Fibroblast of mammary gland (primary cell): ENCODE results near the gene DDHD1.
A peak's percentile ranks its signal among the peaks of the same experiment; 100 is the strongest.
"Not testable (repeated sequence)": the region's sequence is repeated elsewhere in the genome, so short reads cannot be mapped to it uniquely, and the experiment has no call there.

Source experiments
- DNase-seq: peaks from one replicate; pipeline ENCODE4 v3.0.0-alpha.2; 2010; ENCODE audit warnings: low read depth
- H3K4me3 ChIP-seq: 2 replicates; pipeline ENCODE4 v1.5.1; 2011; ENCODE audit warnings: low read depth, mild to moderate bottlenecking, low read length, moderate library complexity; ENCODE audit not compliant: control insufficient read depth
- CTCF ChIP-seq: conservative IDR thresholded peaks from 2 replicates; pipeline ENCODE4 v1.5.1; 2011; ENCODE audit warnings: low read depth, low read length, inconsistent platforms; ENCODE audit not compliant: control insufficient read depth, insufficient read depth

DDHD1 gene

DNA sequence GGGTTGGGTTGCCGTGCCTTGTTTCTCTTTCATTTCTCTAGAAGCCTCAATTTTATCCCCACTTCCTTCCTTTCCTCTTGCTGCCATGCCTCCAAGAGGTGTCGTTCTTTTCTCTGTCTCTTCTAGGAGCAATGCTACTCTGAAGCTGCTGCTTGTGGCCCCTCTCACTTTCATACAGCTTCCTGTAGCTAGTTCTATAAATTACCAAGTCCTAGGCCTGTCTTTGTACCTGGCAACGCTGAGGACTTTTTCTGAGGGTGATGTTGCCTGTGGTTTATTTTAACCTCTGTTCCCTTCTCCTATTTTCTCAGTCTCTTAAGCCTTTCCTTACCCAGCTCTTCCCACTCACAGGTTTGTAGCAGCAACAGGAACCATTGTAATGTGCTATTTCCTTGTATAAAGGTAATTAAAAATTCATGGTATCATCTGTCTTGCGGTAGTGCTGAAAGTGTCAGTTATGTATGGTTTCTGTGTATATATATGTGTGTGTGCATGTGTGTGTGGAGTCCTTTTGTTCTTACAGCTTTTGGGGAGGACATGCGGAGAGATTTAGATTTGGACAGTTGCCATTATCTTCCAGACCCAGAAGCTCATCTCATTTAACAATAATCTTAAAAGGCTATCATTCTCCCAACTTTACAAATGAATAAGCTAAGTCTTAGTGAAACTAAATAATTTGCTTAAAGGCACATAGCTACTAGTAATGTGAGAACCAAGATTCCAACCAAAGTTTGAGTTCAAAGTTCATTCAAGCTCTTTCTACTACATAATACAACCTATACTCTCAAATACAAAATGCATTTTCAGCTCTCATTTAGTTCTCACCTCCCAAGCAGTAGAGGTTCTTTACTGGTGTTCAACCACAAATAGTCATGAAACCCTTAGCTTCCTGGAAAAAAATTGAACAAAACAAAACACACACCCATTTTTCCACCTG is 43.8 kb downstream of the DDHD1 start:
- DNase-seq = no peak
- TF ChIP-seq CTCF = no peak
- no peak overlapping the region for H3K4me3 ChIP-seq

DNA sequence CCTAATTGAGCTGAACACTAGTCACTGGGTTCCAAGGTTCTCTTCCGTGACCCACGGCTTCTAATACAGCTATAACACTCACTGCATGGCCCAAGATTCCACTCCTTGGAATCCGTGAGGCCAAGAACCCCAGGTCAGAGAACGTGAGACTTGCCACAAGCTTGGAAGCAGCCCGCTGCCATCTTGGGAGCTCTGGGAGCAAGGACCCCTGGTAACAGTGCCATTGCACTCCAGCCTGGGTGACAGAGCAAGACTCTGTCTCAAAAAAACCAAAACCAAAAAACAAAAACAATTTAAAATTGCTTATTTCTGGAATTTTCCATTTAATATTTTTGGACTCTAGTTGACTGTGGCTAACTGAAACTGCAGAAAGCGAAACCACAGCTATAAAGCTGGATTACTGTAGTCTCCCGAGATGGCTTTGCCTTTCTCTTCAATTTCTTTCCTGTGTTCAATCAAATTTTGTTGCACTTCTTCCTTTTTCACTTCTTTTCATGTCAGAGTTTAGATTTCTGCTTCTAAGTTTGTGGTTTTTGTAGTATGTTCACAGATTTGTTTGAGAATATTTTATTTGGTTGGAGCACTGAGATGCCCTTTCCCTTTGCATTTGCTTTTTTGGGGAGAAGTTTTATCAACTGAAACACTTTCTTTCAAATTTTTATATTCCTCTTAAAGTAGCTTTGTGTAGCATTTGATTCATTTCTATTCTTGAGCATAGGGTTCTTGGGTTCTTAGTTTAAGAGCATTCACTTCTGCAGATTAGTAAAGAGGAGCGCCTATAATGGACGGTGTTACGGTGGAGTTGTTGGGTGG is 44.6 kb downstream of the DDHD1 start:
- no peak overlapping the region for H3K4me3 ChIP-seq
- no peak for DNase-seq
- TF ChIP-seq CTCF = no peak

GRCh38 chr14:53106768-53107167 is 46.4 kb downstream of the DDHD1 start:
- DNase-seq = no peak
- TF ChIP-seq CTCF = no peak
- no peak overlapping the region for H3K4me3 ChIP-seq

DNA sequence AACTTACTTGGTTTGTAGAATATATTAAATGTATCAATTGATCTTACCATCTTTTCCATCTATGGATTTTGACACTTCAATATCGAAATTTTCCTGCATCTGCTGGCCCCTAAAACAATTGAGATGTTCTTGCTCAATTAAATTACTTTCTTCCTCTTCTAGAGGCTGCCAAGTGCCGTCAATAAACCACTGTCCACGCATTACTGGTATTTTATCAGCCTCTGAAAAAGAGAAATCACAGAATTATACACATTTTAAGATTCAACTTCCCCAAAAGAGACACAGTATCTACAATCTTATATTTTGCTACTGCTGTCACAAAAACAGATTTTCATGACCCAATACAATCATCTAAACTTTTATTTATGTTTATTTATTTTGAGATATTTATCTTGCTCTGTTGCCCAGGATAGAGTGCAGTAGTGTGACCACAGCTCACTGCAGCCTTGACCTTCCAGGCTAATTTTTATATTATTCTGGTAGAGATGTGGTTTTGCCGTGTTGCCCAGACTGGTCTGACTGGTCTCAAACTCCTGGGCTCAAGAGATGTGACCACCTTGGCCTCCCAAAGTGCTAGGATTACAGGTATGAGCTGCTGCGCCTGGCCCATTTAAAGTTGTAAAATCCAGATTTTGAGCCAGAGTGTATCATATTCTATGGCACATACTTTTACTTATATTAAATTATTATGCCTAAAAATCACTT is 49.3 kb downstream of the DDHD1 start:
- TF ChIP-seq CTCF = no peak
- no peak overlapping the region for H3K4me3 ChIP-seq
- no peak for DNase-seq

DNA sequence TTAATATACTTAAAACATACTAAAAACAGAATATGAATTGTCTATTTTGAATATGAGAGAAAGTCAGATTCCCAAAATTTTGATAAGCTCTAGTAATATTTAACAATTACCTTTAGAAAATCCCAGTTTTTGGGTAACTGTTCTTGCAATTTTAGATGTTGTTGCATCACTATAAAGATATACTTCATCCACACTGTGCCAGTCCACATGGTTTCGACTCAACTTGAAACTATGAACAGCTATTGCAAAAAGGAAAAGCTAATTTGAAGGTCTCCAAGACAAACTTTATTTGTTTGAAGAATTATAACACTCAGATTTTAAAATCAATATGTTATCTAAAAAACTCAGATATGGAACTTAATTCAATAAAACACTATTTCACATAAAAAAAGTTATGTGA is 59.9 kb downstream of the DDHD1 start:
- DNase-seq = peak; percentile 58
- no peak overlapping the region for H3K4me3 ChIP-seq
- TF ChIP-seq CTCF = no peak

GRCh38 chr14:53090853-53091252 is 62.3 kb downstream of the DDHD1 start:
- H3K4me3 ChIP-seq = no peak overlapping the region
- no peak for TF ChIP-seq CTCF
- DNase-seq = no peak

DNA sequence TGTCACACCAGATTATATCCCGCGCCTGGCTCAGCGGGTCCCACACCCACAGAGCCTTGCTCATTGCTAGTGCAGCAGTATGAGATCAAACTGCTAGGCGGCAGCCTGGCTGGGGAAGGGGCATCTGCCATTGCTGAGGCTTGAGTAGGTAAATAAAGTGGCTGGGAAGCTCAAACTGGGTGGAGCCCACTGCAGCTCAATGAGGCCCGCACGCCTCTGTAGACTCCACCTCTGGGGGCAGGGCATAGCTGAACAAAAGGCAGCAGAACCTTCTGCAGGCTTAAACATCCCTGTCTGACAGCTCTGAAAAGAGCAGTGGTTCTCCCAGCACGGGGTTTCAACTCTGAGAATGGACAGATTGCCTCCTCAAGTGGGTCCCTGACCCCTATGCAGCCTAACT is 68.2 kb downstream of the DDHD1 start:
- not testable (repeated sequence) for DNase-seq, H3K4me3 ChIP-seq
